ENCODE results near the gene GPI. TPM values are rescaled to one million over a fixed set of nuclear protein-coding genes. Genes with fewer than 3 reads are reported as not detected.

GPI gene
- total RNA-seq, 1 donor from 2014 or later = 453 TPM

DNA sequence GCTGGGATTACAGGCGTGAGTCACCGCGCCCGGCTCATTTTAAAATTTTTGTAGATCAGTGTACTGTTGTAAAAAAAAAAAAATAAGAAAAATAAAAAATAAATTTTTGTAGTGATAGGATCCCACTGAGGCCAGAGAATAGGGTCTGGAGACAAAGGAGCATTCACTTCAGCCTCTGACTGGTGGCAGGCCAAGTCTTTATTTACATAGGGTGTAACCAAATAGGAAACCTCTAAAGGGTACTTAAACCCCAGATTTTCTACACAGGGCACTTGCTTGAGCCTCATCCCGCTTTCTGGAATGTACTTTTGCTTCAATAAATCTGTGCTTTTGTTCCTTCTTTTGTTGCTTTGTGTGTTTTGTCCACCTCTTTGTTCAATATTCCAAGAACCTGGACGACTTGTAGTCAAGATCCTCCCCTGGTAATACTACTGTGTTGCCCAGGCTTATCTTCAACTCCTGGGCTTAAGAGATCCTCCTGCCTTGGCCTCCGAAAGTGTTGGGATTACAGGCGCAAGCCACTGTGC lies 37.1 kb downstream of the GPI start:
- TF ChIP-seq, protein P1, sequence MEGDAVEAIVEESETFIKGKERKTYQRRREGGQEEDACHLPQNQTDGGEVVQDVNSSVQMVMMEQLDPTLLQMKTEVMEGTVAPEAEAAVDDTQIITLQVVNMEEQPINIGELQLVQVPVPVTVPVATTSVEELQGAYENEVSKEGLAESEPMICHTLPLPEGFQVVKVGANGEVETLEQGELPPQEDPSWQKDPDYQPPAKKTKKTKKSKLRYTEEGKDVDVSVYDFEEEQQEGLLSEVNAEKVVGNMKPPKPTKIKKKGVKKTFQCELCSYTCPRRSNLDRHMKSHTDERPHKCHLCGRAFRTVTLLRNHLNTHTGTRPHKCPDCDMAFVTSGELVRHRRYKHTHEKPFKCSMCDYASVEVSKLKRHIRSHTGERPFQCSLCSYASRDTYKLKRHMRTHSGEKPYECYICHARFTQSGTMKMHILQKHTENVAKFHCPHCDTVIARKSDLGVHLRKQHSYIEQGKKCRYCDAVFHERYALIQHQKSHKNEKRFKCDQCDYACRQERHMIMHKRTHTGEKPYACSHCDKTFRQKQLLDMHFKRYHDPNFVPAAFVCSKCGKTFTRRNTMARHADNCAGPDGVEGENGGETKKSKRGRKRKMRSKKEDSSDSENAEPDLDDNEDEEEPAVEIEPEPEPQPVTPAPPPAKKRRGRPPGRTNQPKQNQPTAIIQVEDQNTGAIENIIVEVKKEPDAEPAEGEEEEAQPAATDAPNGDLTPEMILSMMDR (conservative IDR thresholded peaks at IDR 0.05; ENCODE audit: low read depth, low read length) = no peak
- H3K4me3 ChIP-seq (ENCODE audit: low read depth, low read length) = no peak overlapping the region
- DNase-seq (ENCODE audit: low read depth) = no peak

GRCh38 chr19:34403784-34404108 lies 38.8 kb downstream of the GPI start:
- H3K4me3 ChIP-seq (ENCODE audit: low read depth, low read length) = peak overlapping the region; percentile 86
- no peak for DNase-seq (ENCODE audit: low read depth)
- TF ChIP-seq, protein P1 (conservative IDR thresholded peaks at IDR 0.05; ENCODE audit: low read depth, low read length) = no peak

- TF ChIP-seq, protein P1 (conservative IDR thresholded peaks at IDR 0.05; ENCODE audit: low read depth, low read length) = no peak
- peak within 1 kb of the TSS; percentile 86 for H3K4me3 ChIP-seq (ENCODE audit: low read depth, low read length)
- DNase-seq (ENCODE audit: low read depth) = peak; percentile 32
Measured at GRCh38 chr19:34404109-34404909, 39.3 kb downstream of the GPI start, which contains the start of gene PDCD2L. PDCD2L (plus strand) TSS chr19:34404399; CDS start chr19:34404431, 32 bp downstream.

DNA sequence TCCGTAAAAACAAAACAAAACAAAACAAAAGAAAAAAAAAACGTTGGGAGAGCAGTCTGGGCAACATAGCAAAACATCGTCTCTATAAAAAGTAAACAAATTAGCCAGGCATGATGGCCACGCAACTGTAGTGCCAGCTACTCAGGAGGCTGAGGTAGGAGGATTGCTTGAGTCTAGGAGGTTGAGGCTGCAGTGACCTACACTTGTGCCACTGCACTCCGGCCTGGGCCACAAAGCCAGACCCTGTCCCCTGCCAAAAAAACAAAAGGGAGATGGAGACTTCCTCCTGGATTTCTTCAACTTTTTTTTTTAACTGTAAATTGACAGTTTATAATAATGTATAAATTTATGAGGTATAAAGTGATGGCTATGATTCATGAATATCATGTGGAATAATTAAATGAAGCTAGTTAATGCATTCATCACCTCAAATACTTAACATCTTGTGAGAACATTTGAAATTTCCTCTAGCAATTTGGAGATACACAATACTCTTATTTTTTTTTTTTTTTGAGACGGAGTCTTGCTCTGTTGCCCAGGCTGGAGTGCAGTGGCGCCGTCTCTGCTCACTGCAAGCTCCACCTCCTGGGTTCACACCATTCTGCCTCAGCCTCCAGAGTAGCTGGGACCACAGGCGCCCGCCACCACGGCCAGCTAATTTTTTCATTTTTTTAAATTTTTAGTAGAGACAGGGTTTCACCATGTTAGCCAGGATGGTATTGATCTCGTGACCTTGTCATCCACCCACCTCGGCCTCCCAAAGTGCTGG lies 41.1 kb downstream of the GPI start:
- no peak for DNase-seq (ENCODE audit: low read depth)
- H3K4me3 ChIP-seq (ENCODE audit: low read depth, low read length) = no peak overlapping the region
- TF ChIP-seq, protein P1 (conservative IDR thresholded peaks at IDR 0.05; ENCODE audit: low read depth, low read length) = no peak

DNA sequence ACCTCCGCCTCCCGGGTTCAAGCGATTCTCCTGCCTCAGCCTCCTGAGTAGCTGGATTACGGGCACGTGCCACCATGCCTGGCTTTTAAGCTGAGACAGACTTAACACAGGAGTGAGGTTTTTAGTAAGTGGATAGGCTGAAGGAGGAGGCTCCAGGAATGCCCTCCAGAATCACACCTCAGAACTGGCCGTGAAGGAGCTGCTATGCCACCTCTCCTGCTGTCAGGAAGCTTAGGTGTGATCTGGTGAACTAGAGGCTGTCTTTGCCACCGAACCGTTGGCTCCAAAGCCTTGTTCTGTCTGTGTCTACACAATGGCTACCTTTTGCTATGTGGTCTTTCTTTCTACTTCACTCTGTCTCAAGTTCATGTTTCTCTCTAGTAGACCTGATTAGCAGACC lies 43.4 kb downstream of the GPI start:
- TF ChIP-seq, protein P1 (conservative IDR thresholded peaks at IDR 0.05; ENCODE audit: low read depth, low read length) = no peak
- no peak overlapping the region for H3K4me3 ChIP-seq (ENCODE audit: low read depth, low read length)
- DNase-seq (ENCODE audit: low read depth) = no peak

- TF ChIP-seq, protein P1 (conservative IDR thresholded peaks at IDR 0.05; ENCODE audit: low read depth, low read length) = no peak
- DNase-seq (ENCODE audit: low read depth) = no peak
- no peak overlapping the region for H3K4me3 ChIP-seq (ENCODE audit: low read depth, low read length)
Measured at GRCh38 chr19:34409189-34410164, 44.5 kb downstream of the GPI start.
